Retinal pigment epithelial cell (primary cell): ENCODE data around the gene AMDHD2.

ENCODE experiments used
- DNase-seq: peaks from one replicate; pipeline ENCODE4 v3.0.0-alpha.2; 2010; ENCODE audit warnings: low read depth
- H3K4me3 ChIP-seq: 2 replicates; pipeline ENCODE4 v1.5.1; 2011; ENCODE audit warnings: mild to moderate bottlenecking, low read length, control low read depth, moderate library complexity
- CTCF ChIP-seq: conservative IDR thresholded peaks from 2 replicates; pipeline ENCODE4 v1.5.1; 2011; ENCODE audit warnings: low read depth, low read length, control low read depth, inconsistent platforms

The AMDHD2 gene

DNA sequence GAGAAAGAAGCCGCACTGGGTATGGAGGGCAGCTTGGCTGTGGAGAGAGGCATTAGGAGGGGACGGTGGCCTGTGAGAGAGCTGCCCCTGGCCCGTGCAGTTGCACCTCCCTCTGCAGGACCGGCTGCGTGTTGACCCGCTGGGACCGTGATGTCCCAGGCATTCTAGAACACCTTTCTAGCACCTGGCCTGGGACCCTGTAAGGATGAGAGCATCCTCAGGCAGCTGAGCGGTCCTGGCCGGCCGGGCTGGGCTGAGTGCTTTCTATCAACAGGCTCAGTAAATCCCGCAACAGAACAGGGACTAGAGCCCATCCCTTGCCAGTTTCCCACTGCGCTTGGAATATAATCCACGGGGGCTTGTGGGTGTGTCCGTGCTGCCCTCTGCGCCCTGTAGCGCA is 30.6 kb upstream of the AMDHD2 start:
- no peak overlapping the region for H3K4me3 ChIP-seq
- no peak for DNase-seq
- no peak for TF ChIP-seq CTCF

GRCh38 chr16:2490190-2491105 is 29.7 kb upstream of the AMDHD2 start:
- no peak overlapping the region for H3K4me3 ChIP-seq
- no peak for TF ChIP-seq CTCF
- no peak for DNase-seq

DNA sequence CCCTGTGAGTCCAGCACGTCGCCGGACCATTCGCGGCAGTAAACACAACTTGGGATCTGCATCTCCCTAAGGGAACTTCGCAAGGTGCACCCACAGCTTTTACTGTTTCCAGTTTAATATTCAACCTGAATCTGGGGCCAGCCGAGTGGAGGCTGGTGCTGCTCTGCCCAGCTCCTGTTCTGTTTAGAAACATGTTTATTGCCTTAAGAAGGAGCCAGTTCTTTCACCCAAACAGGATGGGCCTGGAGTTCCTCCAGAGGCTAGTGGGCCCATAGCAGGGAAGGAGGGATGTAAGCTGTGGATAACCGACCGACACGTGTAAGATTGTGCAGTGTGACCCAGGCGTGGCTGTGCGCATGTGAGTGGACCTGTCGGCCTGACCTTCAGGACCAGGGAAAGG is 27.9 kb upstream of the AMDHD2 start:
- no peak overlapping the region for H3K4me3 ChIP-seq
- DNase-seq, result no peak
- no peak for TF ChIP-seq CTCF

DNA sequence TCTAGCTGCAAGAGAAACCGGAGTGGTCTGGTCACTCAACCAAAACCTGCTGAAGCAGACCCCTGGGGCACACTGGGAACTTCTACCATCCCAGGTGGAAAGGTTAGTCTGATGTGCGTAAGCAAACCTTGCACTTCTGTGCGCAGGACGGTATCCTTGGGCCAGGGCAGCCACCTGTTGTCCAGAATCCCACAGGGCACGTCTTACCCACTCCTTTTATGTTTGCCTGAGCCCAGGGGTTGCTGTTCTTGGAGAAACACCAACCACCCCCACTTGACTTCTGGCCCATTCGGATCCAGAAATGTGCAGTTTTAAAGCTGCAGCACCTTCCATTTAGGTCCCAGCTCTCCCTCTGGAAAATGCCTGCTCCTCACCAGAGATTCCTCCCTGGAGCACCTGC is 26.6 kb upstream of the AMDHD2 start:
- H3K4me3 ChIP-seq, result no peak overlapping the region
- no peak for DNase-seq
- TF ChIP-seq CTCF, result no peak

- H3K4me3 ChIP-seq, result no peak overlapping the region
- no peak for TF ChIP-seq CTCF
- no peak for DNase-seq
Measured at GRCh38 chr16:2494616-2495015, 25.6 kb upstream of the AMDHD2 start.

- no peak for TF ChIP-seq CTCF
- DNase-seq, result no peak
- H3K4me3 ChIP-seq, result no peak overlapping the region
Measured at GRCh38 chr16:2495041-2495440, 25.1 kb upstream of the AMDHD2 start.
